CD4-positive, alpha-beta T cell treated with Interleukin-15 for 1 hour (primary cell): Measurements from ENCODE around the gene HEY2.
"Not testable (repeated sequence)": the region's sequence is repeated elsewhere in the genome, so short reads cannot be mapped to it uniquely, and the experiment has no call there.

ENCODE experiments used
- DNase-seq: peaks from one replicate; pipeline ENCODE4 v3.0.0-alpha.2; 2020

HEY2 gene

GRCh38 chr6:125773387-125774341, 24.2 kb downstream of the HEY2 start:
- no peak for DNase-seq

- not testable (repeated sequence) for DNase-seq
Observed at GRCh38 chr6:125776107-125776826, 26.8 kb downstream of the HEY2 start.

DNA sequence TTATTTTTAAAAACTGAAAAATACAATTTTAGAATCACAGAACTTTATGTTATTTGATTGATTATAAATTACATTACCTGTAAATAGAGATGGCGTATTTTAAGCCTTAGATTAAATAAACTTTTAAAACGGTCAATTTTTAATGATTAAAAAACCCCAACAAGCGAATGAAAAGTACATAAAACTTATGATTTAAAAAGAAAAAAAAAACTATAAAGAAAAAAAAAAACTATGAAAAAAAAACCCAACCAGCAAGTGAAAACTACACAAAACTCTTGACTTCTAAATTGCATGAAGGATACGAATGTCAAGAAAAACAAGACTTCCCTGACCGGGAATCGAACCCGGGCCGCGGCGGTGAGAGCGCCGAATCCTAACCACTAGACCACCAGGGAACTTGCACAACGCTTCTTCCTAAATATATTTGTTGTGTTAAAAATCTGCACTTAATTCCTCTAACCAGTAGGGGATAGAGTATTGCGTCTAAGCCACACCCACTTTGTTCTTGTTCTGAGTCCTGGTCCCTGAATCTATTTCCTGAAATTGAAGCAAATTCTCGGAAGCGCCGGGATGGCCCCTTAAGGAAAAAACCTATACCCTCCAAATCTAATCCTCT, 30.6 kb downstream of the HEY2 start:
- DNase-seq: peak; percentile 87

DNA sequence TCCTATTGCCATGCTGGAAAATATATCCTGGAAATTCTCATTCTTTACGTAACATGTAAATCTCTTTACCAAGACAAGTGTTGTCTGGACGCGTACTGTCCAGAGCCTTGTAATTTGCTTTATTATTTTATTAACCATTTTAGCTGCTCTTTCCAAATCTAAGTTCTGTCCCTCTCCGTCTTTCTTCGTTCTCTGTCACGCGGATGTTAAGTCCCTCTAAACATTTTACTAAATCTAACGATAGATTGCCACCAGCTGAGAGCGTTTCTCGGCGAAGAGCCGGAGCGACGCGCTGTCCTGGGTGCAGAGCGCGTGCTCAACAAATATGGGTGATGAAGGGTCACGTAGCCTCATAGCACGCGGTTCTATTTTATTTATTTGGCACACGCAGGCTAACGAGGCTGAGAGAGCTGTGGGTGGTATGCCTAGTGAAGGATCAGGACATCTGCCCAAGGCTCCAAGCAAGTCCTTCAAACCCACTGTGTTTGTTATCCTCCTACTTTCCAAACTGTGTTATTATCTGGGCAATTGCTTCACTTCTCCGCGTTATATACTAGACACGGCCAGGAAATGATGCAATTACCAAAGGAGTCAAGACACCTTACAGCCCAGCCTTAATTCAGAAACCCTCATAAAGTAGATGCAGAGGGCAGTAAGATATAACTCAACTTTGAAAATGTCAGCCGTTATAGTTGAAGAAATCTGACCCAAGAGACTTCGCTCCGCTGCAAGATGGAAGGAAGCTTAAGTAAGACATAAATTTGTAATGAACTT, 31.3 kb downstream of the HEY2 start:
- DNase-seq: peak; percentile 53

DNA sequence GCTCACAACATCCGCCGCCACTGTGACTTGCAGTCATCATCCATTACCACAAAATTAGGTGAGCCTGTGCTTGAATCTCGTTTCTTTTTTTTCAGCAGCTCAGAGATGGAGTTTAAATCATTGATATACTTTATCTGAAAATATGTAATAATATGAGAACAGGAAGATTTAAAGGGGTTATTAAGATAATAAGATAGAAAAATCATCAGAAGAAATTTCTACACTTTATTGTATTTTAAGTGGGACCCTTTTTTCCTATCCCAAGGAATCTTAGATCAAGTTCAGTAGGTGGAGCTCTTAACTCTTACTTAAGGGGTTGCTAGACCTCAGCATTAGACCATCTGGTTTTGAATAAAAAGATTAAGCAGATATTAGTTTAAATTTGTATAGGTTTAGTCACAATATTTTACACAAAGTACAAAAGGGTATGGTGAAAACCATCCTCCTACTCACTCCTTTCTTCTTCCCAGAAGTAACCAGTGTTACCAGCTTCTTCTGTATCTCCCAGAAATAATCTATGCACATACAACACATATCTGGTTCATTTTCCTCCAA, 32.0 kb downstream of the HEY2 start:
- no peak for DNase-seq

DNA sequence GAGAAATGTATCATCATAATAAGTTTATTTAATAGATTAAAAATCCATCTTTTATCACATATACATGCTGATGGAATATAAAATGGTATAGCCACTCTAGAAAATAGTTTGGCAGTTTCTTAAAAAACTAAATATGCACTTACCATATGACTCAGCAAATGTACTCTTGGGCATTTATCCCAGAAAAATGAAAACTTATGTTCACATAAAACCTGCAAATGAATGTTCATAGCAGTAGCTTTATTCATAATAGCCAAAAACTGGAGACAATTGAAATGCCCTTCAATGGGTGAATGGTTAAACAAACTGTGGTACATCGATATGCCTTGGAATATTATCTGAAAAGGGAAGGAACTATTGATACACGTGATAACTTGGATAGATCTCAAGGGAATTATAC, 34.9 kb downstream of the HEY2 start:
- DNase-seq: no peak

DNA sequence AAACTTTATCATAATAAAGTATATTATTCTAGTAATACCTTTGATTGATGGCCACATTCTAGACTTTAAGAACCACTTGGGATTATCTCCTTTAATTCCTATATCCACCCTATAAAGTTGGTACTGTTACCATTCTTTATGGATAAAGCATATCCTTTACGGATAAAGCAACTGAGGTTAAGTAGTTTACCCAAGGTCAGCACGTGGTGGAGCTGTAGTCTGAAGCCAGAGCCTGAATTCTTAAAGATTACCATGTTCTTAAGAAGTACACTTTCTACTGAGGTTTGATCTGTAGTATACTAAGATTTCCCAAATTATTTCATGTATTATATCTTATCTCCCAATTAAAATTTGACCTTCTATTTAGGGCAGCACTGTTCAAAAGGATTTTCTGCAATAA, 38.4 kb downstream of the HEY2 start:
- no peak for DNase-seq

DNA sequence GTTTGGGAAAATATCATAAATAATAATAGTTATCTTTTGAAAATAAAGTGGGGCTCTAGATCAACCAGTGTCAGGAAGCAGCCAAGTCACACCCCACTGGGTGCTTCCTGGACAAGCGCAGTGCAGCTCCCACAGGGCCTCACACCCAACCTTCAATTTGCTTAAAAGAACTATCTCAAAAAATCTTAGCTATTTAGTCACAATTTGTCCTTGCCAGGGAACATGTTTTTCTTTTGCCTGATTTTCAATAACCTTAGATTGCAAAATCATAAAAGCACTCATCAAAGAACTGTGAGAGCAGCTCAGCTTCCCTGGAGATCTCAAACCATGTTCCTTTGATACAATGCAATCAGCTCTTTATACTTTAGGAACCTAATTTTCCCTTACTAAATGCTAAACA, 39.7 kb downstream of the HEY2 start:
- no peak for DNase-seq

DNA sequence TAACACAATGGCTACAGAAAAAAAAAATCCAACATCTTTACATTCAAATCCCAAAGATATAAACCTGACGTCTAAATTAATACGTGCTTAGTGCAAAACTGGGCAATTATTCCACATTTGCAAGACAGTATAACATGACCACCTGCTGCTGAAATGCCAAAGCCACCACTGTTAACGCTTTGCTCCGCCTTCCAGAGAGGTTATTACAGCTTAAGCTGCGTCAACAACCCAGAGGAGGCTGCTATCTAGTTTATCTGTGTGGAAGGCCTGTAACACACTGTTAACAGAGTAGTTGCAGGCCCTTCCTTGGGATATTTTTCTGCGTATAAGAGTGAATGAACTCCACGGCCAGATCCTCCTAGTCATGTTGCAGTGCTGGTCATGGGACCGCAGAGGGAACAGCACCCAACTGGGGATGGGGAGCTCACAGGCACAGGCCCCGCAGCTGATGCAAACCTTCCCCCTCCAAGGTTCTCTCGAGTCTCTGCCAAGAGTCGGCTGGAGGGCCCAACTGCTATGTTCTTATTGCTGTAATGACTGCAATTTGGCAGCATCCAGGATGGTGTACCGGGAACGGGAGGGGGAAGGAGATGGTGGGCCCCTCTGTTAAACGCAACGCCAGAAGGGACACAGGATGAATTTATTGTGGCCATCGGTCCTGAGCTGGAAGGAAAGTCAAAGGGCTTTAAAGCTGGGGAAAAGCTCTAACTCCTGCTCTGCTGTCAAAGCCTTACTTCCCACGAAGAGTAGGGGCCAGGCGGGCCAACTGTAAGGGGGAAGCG, 40.3 kb downstream of the HEY2 start:
- peak; percentile 22 for DNase-seq

DNA sequence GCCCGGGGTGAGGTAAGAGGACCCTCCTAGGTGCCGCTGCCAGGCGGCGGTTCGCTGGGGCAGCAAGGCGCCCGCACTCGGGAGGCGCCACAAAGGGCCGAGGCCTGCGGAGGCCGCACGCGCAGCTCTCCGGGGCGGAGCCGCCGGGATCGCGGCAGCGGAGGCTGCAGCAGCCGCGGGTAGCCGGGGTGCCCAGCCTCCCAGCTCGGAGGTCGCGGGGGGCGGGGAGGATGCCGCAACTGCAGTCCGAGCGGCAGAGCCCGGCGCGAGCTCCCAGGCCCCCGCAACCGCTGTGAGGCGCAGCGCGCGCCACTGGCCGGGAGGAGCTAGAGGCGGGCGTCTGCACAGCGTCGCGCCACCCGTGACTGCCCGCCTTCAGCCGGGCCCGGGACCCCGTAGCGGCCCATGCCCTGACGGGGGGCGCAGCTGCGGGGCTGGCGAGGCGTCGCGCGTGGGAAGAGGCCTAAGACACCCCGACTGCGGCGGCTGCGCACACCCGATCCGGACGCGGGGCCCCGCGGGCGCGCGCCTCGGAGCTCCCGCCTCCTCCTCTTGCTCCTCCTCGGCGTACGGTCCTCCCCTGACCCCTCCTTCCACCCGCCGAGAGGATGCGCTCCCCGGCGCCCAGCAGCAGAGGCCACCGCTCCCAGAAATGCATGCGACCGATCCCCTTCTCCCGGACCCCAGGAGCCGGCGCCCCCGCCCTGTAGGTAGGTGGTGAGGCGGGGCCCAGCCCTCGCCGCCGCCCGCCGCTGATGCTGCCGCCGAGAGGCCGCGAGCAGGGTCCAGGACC, 41.1 kb downstream of the HEY2 start, which contains the start of gene NCOA7:
TSS of gene NCOA7 (plus strand) at position 603 of the 793 bp plus-strand sequence. CDS start 24,395 bp downstream, outside the sequence.
- peak; percentile 79 for DNase-seq

DNA sequence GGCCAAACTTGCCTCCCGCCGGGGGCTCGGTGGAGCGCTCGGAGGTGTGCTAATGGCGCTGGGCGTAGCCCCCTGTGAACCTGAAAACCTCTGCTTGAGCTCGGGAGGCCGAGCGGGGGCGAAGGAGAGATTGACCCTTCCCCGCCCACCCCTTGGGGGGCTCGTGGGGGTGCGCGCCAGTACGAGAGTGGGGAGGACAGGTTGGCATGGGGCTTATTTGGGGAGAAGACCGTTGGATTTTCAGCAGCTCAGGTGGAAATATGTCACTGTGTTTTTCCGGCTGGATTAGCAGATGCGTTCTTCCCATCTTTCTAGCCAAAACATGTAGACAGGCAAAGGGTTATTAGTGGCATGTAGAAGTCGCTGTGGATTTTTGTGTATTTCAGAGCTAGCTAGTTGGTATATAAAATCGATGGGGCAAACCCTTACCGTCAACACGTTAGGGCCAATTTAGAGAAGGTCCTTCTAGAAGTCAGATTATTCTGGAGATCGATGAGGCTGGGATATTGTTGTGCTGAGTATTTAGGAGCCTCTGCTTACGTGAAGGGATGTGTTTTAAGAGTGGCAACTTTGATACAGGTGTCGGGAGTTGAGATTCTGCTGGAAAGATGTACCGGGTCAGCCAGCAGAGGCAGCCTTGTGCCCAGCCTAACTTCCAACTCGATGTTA, 41.9 kb downstream of the HEY2 start:
- peak; percentile 40 for DNase-seq

- no peak for DNase-seq
Observed at GRCh38 chr6:125791820-125792165, 42.4 kb downstream of the HEY2 start.

DNA sequence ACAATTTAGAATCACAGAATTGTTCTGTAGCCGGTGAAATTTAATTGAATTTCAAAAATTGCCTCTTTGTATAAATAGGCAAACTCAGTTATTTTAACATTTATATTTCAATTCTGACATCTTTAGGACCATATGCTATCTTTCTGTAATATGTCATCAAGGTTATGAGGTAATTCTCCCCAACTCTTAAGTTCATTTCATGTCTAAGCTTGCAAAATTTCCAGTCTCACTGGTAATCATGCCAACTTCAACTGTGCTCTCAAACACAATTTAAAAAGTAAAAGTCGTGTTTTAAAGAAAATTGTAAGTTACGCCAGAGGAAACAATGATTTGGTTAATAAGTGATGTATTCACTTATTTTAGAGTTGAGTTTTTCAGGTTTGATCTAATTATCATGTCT, 42.7 kb downstream of the HEY2 start:
- DNase-seq: no peak

DNA sequence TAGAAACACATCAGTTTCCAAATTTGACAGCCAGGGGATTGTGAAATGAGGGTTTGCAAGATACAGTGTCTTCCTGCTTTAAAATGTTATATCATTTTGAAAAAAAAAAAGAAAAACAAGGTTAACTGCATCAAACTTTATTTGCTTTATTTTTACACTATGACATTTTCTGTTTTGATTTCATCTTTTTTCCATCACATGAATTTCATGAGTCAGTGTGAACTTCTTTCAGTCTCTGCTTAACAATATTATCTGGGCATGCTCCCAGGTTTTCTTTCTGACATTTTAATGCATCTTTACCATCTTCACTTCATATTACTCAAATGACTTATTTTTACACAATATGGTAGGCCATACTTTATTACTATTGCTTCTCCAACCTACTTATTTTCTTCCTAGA, 43.2 kb downstream of the HEY2 start:
- DNase-seq: no peak

GRCh38 chr6:125793280-125793679, 43.8 kb downstream of the HEY2 start:
- DNase-seq: no peak

GRCh38 chr6:125793863-125794262, 44.4 kb downstream of the HEY2 start:
- no peak for DNase-seq

GRCh38 chr6:125794342-125795137, 45.1 kb downstream of the HEY2 start:
- DNase-seq: no peak

- DNase-seq: no peak
Observed at GRCh38 chr6:125795301-125795700, 45.9 kb downstream of the HEY2 start.
